Activated T-helper 2 cell treated with anti-CD3 and anti-CD28 coated beads, Interferon-gamma antibody, Interleukin-2, Interleukin-4, amounts not matched to agents 10 μg/mL and 5 μg/mL and 100 μg/mL, durations not matched to agents 14 hours and 24 hours and 36 hours (primary cell): ENCODE data around the gene PCLO. TPM values are rescaled to one million over a fixed set of nuclear protein-coding genes. Genes with fewer than 3 reads are reported as not detected.

Experiments used
- DNase-seq: peaks from one replicate; pipeline ENCODE4 v3.0.0; 2021; ENCODE audit warnings: low spot score
- H3K27ac Mint-ChIP-seq: one replicate; pipeline ENCODE4 v1.8.0; 2021; ENCODE audit warnings: mixed read lengths
- H3K27me3 Mint-ChIP-seq: one replicate; pipeline ENCODE4 v1.8.0; 2021; ENCODE audit warnings: low read depth, mixed read lengths
- H3K36me3 Mint-ChIP-seq: one replicate; pipeline ENCODE4 v1.8.0; 2021; ENCODE audit warnings: low read depth, mixed read lengths
- H3K4me1 Mint-ChIP-seq: one replicate; pipeline ENCODE4 v1.8.0; 2021; ENCODE audit warnings: low read depth, mixed read lengths
- H3K4me3 Mint-ChIP-seq: one replicate; pipeline ENCODE4 v1.8.0; 2021; ENCODE audit warnings: low read depth, mild to moderate bottlenecking, moderate library complexity, mixed read lengths
- H3K9me3 Mint-ChIP-seq: one replicate; pipeline ENCODE4 v1.8.0; 2021; ENCODE audit warnings: mixed read lengths
- intact Hi-C: fragments of 100-400 bp; cut with micrococcal nuclease; formaldehyde crosslinking; loops from one replicate; pipeline ENCODE4 v1.15.1; 2023
- total RNA-seq: library from RNA; stranded (reverse); gene quantifications from 2 replicates; pipeline ENCODE4 v1.2.3, GENCODE V29; 2022

PCLO gene
- total RNA-seq, 1 donor from 2014 or later, result not detected

DNA sequence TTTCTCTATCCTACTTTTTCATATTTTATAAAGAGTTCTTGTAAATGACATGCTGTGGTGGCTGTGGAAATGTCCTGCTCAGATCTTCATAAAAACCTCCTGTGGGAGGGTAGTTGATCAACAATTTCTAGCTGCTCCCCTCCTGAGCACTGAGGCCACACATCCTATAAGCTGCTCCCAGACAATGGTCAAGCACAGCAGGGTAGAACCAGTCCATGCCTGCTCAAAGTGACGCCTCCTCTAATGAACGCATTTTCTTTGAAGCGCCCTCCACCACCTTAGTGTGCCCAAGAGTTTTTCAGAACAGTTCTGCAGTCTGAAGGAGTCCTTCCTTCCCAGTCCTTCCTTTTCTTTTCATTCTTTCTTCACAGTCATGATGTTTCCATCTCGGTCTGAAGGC, 420.5 kb downstream of the PCLO start:
- H3K4me1 Mint-ChIP-seq, result no peaks in the 10 kb centered on the region
- H3K36me3 Mint-ChIP-seq, result no peaks in the 10 kb centered on the region
- H3K27me3 Mint-ChIP-seq, result no peaks in the 10 kb centered on the region
- no peak overlapping the region for H3K27ac Mint-ChIP-seq
- H3K9me3 Mint-ChIP-seq, result peaks cover 9% of the 10 kb centered on the region
- no peak overlapping the region for H3K4me3 Mint-ChIP-seq
- intact Hi-C loops, result no loop called here
- DNase-seq, result no peak

DNA sequence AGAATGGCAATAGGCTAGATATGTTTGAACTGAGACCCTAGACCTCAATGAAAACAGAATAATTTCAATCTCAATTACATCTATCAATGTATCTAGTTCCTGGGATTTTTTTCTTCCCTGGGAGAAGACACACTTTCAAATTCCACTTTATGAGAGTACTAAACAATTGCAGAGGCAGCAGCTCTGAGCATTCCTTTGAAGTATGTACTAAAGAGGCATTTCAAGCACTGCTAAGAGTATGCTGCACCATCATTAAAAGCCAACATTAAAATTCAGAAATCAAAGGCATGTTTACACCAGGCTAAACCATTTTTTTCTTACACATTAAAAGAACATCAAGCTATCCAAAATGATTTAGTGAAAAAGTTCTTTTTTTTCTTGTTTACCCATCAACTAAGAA, 421.2 kb downstream of the PCLO start:
- Mint-ChIP-seq H3K27me3 (no peaks in the 10 kb centered on the region), H3K4me1 (no peaks in the 10 kb centered on the region), H3K4me3 (no peak overlapping the region), H3K9me3 (peaks cover 9% of the 10 kb centered on the region), H3K36me3 (no peaks in the 10 kb centered on the region), H3K27ac (no peak overlapping the region)
- intact Hi-C loops, result no loop called here
- DNase-seq, result no peak

- peaks cover 7% of the 10 kb centered on the region for H3K9me3 Mint-ChIP-seq
- no peaks in the 10 kb centered on the region for H3K4me1 Mint-ChIP-seq
- no peak overlapping the region for H3K4me3 Mint-ChIP-seq
- no peak overlapping the region for H3K27ac Mint-ChIP-seq
- no peak for DNase-seq
- no peaks in the 10 kb centered on the region for H3K27me3 Mint-ChIP-seq
- intact Hi-C loops, result no loop called here
- no peaks in the 10 kb centered on the region for H3K36me3 Mint-ChIP-seq
Measured at GRCh38 chr7:82740246-82740848, 422.3 kb downstream of the PCLO start.

DNA sequence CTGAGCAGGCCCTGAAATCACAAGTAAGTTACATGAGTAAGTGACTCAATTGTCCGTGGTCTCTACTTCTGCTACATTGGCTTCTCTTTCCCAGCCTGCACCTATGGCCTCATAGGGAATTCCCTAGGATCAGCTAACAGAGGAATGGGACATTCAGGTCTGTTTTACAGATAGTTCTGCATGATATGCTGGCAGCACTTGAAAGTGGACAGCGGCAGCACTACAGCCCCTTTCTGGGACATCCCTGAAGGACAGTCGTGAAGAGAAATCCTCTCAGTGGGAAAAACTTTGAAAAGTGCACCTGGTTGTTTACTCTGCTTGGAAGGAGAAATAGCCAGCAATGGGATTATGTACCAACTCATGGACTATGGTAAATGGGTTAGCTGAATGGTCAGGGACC, 426.1 kb downstream of the PCLO start:
- H3K27ac Mint-ChIP-seq, result no peak overlapping the region
- no peak for DNase-seq

DNA sequence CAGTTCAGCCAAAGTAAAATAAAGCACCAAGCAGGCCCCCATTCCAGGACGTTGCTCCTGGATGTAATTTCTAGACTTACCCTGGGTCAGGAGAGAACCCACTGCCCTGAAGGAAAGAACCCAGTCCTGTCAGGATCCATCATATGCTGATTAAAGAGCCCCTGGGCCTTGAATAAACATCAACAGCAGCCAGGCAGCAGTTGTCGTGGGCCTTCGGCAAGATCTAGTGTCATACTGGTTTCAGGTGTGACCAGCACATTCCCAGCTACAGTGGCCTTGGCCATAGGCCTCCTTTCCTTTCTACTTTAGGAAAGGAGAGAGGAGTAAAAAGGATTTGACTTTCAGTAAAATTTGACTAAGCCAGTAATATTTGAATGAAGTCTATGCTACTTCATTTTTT, 430.0 kb downstream of the PCLO start:
- H3K4me3 Mint-ChIP-seq, result no peak overlapping the region
- H3K36me3 Mint-ChIP-seq, result no peaks in the 10 kb centered on the region
- H3K27me3 Mint-ChIP-seq, result no peaks in the 10 kb centered on the region
- intact Hi-C loops, result no loop called here
- no peaks in the 10 kb centered on the region for H3K4me1 Mint-ChIP-seq
- DNase-seq, result no peak
- no peak overlapping the region for H3K27ac Mint-ChIP-seq
- no peaks in the 10 kb centered on the region for H3K9me3 Mint-ChIP-seq

More for the DNA sequence above, 426.1 kb downstream of the PCLO start:
- H3K4me1 Mint-ChIP-seq, result no peaks in the 10 kb centered on the region
- H3K9me3 Mint-ChIP-seq, result no peaks in the 10 kb centered on the region
- no peaks in the 10 kb centered on the region for H3K36me3 Mint-ChIP-seq
- no peaks in the 10 kb centered on the region for H3K27me3 Mint-ChIP-seq
- intact Hi-C loops, result no loop called here
- H3K4me3 Mint-ChIP-seq, result no peak overlapping the region

- Mint-ChIP-seq H3K36me3 (no peaks in the 10 kb centered on the region), H3K27ac (no peak overlapping the region), H3K9me3 (no peaks in the 10 kb centered on the region), H3K4me3 (no peak overlapping the region), H3K27me3 (no peaks in the 10 kb centered on the region), H3K4me1 (no peaks in the 10 kb centered on the region)
- no peak for DNase-seq
- intact Hi-C loops, result loop anchor here (5.0 to 10.0 kb wide), 2 partner anchors 127 to 685 kb away; no protein-coding TSS in a partner anchor
Measured at GRCh38 chr7:82729172-82730030, 433.3 kb downstream of the PCLO start.

GRCh38 chr7:82726038-82726800, 436.5 kb downstream of the PCLO start:
- no peaks in the 10 kb centered on the region for H3K36me3 Mint-ChIP-seq
- no peaks in the 10 kb centered on the region for H3K4me1 Mint-ChIP-seq
- H3K27me3 Mint-ChIP-seq, result no peaks in the 10 kb centered on the region
- H3K9me3 Mint-ChIP-seq, result no peaks in the 10 kb centered on the region
- no peak for DNase-seq
- no peak overlapping the region for H3K4me3 Mint-ChIP-seq
- intact Hi-C loops, result loop anchor here (5.0 to 10.0 kb wide), 2 partner anchors 124 to 681 kb away; no protein-coding TSS in a partner anchor
- no peak overlapping the region for H3K27ac Mint-ChIP-seq

DNA sequence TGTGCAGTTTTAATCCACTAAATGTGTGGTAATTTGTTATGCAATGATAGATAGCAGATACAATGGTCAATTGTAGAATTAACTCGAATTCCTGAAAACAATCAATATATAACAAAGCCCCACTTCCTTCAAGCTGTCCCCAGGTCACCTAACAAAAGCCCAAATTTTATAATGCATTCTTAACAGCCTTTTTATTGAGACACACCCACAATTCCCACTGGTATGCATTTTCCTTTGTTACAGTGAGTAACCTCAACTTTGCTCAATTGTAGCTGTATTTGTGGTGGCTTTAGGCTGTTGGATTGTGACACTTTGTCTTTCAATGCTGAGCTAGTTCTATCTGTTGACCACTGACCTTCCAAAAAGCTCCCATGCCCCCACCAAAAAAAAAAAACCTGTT, 439.3 kb downstream of the PCLO start:
- Mint-ChIP-seq H3K9me3 (no peaks in the 10 kb centered on the region), H3K4me1 (no peaks in the 10 kb centered on the region), H3K27ac (no peak overlapping the region), H3K4me3 (no peak overlapping the region), H3K36me3 (no peaks in the 10 kb centered on the region), H3K27me3 (no peaks in the 10 kb centered on the region)
- no peak for DNase-seq
- intact Hi-C loops, result loop anchor here (10.0 kb wide), 1 partner anchor 679 kb away; no protein-coding TSS in a partner anchor

GRCh38 chr7:82722946-82723345, 439.7 kb downstream of the PCLO start:
- Mint-ChIP-seq H3K4me1 (no peaks in the 10 kb centered on the region), H3K27me3 (no peaks in the 10 kb centered on the region), H3K27ac (no peak overlapping the region), H3K9me3 (no peaks in the 10 kb centered on the region), H3K36me3 (no peaks in the 10 kb centered on the region), H3K4me3 (no peak overlapping the region)
- DNase-seq, result no peak
- intact Hi-C loops, result loop anchor here (10.0 kb wide), 1 partner anchor 678 kb away; no protein-coding TSS in a partner anchor

GRCh38 chr7:82715344-82715743, 447.3 kb downstream of the PCLO start:
- no peak overlapping the region for H3K4me3 Mint-ChIP-seq
- H3K36me3 Mint-ChIP-seq, result no peaks in the 10 kb centered on the region
- intact Hi-C loops, result no loop called here

GRCh38 chr7:82714883-82715282, 447.8 kb downstream of the PCLO start:
- DNase-seq, result no peak
- intact Hi-C loops, result no loop called here

More at GRCh38 chr7:82715344-82715743, 447.3 kb downstream of the PCLO start:
- H3K9me3 Mint-ChIP-seq, result no peaks in the 10 kb centered on the region
- H3K4me1 Mint-ChIP-seq, result no peaks in the 10 kb centered on the region
- no peaks in the 10 kb centered on the region for H3K27me3 Mint-ChIP-seq
- H3K27ac Mint-ChIP-seq, result no peak overlapping the region
- DNase-seq, result no peak

GRCh38 chr7:82713506-82713905, 449.2 kb downstream of the PCLO start:
- no peaks in the 10 kb centered on the region for H3K36me3 Mint-ChIP-seq
- intact Hi-C loops, result no loop called here
- no peak overlapping the region for H3K4me3 Mint-ChIP-seq
- no peaks in the 10 kb centered on the region for H3K4me1 Mint-ChIP-seq
- no peaks in the 10 kb centered on the region for H3K27me3 Mint-ChIP-seq
- no peak for DNase-seq
- no peak overlapping the region for H3K27ac Mint-ChIP-seq
- H3K9me3 Mint-ChIP-seq, result no peaks in the 10 kb centered on the region

More at GRCh38 chr7:82714883-82715282, 447.8 kb downstream of the PCLO start:
- Mint-ChIP-seq H3K4me1 (no peaks in the 10 kb centered on the region), H3K27me3 (no peaks in the 10 kb centered on the region), H3K36me3 (no peaks in the 10 kb centered on the region), H3K4me3 (no peak overlapping the region), H3K9me3 (no peaks in the 10 kb centered on the region), H3K27ac (no peak overlapping the region)
